Stimulated activated CD8-positive, alpha-beta memory T cell treated with anti-CD3 and anti-CD28 coated beads, Interleukin-12 subunit alpha, Interleukin-12 subunit beta, amount 100 ng/mL, for 1 hour (primary cell): ENCODE measurements around the gene RALGPS2.
"Not testable (repeated sequence)": the region's sequence is repeated elsewhere in the genome, so short reads cannot be mapped to it uniquely, and the experiment has no call there.

Experiments
- DNase-seq: peaks from one replicate; pipeline ENCODE4 v3.0.0-alpha.2; 2020; ENCODE audit warnings: low read depth

The RALGPS2 gene

GRCh38 chr1:178942285-178943198 lies 217.5 kb downstream of the RALGPS2 start:
- no peak for DNase-seq

GRCh38 chr1:178944729-178945128 lies 219.7 kb downstream of the RALGPS2 start:
- DNase-seq: no peak

GRCh38 chr1:178945763-178946266 lies 220.8 kb downstream of the RALGPS2 start:
- no peak for DNase-seq

GRCh38 chr1:178946416-178946815 lies 221.4 kb downstream of the RALGPS2 start:
- no peak for DNase-seq

- DNase-seq: no peak
These were observed 222.0 kb downstream of the RALGPS2 start for GRCh38 chr1:178946855-178947676.

GRCh38 chr1:178947677-178947981 lies 222.6 kb downstream of the RALGPS2 start:
- DNase-seq: no peak

GRCh38 chr1:178948676-178949075 lies 223.6 kb downstream of the RALGPS2 start:
- DNase-seq: no peak

GRCh38 chr1:178949866-178950265 lies 224.8 kb downstream of the RALGPS2 start:
- not testable (repeated sequence) for DNase-seq

GRCh38 chr1:178951600-178951999 lies 226.6 kb downstream of the RALGPS2 start:
- no peak for DNase-seq

- DNase-seq: no peak
These were observed 228.0 kb downstream of the RALGPS2 start for GRCh38 chr1:178953034-178953433.

GRCh38 chr1:178953538-178954324 lies 228.7 kb downstream of the RALGPS2 start:
- DNase-seq: no peak

GRCh38 chr1:178954325-178954690 lies 229.3 kb downstream of the RALGPS2 start:
- no peak for DNase-seq

GRCh38 chr1:178954937-178955336 lies 229.9 kb downstream of the RALGPS2 start:
- DNase-seq: no peak

- no peak for DNase-seq
These were observed 230.4 kb downstream of the RALGPS2 start for GRCh38 chr1:178955391-178955954.

- DNase-seq: no peak
These were observed 233.4 kb downstream of the RALGPS2 start for GRCh38 chr1:178958491-178958890.

GRCh38 chr1:178959543-178960460 lies 234.8 kb downstream of the RALGPS2 start:
- DNase-seq: no peak

GRCh38 chr1:178960482-178961240 lies 235.6 kb downstream of the RALGPS2 start:
- DNase-seq: no peak

- no peak for DNase-seq
These were observed 236.3 kb downstream of the RALGPS2 start for GRCh38 chr1:178961331-178961730.

GRCh38 chr1:178961868-178962267 lies 236.8 kb downstream of the RALGPS2 start:
- DNase-seq: no peak
